Medulla oblongata (tissue), 1 donor: ENCODE data around the gene NR3C2.
"Not testable (repeated sequence)": the region's sequence is repeated elsewhere in the genome, so short reads cannot be mapped to it uniquely, and the experiment has no call there.

ENCODE experiments used
- DNase-seq: peaks from one replicate; pipeline ENCODE4 v3.0.0-alpha.2; 2015; ENCODE audit errors: extremely low spot score

NR3C2 gene

DNA sequence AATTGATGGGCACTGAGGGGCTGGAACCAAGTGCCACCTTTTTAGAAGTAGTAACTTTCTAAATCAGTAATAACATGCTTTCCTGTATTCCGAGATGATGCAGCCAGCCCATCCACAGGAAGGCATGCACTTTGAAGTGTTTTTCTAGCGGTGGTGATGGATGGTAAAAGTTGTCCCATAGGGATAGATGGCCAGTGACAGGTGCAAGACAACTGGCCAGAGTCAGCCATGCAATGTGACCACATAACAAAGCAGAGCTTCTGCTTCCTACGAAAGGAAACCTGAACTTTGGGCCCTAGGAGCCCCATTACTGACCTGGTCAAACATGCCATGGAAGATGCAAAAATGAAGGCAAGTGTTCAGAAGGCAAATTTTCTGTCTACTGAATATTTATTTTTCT lies 72.3 kb downstream of the NR3C2 start:
- no peak for DNase-seq

DNA sequence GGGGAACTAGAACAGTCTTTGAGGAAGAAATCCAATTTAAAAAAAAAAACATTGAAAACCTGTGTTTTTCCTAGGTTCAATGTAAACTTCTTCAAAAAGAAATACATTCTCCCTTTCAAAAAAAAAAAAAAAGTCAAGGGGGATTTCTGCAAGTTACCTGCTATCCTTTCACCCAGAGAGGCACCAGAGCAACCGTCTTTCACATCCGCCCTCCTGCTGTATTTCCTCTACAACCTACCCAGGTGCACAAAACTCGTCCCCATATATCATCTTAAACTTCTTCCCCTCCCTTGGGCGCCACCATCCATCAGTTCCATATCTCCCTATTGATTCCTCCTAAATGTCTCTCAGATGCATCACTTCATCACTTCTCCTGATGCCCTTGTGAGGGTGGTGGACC lies 74.5 kb downstream of the NR3C2 start:
- DNase-seq = no peak

DNA sequence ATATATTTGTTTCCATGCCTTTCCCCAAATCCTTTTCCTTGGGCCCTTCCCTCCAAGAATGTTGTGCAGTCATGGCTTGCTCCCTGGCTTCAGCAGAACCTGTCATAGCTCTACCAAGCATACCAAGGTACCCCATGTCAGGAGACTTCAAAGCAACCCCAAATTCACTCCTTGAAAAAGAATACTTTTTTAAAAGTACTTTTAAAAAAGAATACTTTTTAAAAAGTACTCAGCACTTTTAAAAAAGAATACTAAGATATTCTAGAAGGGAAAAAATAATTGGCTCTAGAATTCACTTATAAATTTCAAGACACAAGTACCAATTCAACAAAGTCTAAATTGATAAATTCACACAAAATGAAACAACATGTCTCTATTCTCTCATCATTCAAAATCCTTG lies 76.0 kb downstream of the NR3C2 start:
- DNase-seq = no peak

DNA sequence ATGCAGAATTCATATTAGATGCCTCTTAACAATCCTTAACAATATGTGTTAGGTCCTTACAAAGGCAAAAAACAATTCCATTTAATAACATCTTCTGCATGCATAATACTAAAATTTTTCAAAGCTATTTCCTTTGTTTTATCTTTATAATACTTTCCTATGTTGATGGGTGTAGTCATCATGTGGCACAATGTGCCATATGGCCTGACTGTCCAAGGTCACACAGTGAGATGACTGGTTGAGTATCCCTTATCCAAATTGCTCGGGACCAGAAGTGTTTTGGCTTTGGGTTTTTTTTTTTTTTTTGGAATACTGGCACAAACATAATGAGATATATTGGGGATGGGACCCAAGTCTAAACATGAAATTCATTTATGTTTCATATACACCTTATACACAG lies 77.7 kb downstream of the NR3C2 start:
- DNase-seq = no peak

DNA sequence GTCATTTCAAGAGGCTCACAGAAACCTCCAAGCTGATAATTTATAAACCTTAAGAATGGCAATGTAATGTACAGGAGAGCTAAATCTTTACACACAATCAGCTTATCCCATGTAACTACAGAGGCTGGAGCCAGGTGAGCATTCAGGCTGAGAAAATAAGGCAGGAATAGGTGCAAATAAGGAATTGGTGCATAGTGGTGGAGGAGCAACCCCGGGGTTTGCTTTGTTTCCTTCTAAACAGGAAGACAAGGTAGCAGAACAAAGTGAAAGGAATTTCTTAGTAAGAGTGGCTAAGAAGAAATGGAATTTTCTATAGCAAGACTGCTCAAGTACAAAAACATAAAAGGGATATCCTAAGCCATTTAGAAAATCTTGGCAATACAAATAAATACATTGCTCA lies 82.4 kb downstream of the NR3C2 start:
- no peak for DNase-seq

DNA sequence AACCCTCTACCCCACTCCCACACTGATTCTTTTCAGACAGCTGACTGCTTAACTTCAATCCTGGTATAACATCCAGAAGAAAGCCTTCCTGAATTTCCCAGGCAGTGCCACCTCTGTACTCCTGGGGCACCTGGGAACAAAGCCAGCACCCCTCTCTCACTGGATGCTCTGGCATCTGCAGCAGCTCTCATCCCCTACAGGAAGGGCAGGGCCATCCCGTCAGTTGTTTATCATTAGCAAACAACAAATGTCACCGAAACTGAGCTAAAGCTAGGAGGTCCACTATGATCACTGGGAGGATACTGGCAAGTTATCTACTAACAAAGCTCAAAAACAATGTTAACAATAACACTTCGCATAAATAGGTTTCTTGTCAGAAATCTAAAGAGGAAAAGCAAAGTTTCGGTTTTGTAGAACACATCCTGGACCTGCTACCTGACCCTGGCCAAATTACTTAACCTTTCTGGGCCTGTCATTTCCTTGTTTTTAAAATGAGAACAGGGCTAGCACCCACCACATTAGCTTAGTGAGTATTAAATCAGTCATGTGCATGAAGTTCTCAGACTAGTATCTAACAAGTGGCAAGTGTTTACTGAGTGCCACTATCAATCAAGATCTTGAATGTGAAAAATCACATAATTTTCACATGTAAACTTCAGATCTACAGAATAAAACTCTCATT lies 86.6 kb downstream of the NR3C2 start:
- DNase-seq = no peak

GRCh38 chr4:148354186-148354585 lies 88.0 kb downstream of the NR3C2 start:
- no peak for DNase-seq

DNA sequence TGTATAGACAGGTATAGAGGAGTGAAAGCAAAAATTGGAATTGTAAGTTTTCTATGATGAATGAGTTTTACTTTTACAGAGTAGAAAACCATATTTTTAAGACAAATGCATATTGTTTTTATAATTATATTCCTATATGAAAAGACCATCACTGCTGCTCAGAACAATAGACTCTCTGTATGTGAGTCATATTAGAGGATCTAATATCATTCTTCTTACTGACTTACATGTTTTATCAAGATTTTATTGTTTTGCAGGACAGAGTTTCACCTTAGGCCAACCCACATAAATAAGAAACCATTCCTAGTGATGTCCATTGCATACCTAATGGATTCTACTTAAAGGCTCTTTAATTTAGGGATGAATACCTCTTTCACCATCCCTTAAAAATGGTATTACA lies 88.6 kb downstream of the NR3C2 start:
- DNase-seq = no peak

DNA sequence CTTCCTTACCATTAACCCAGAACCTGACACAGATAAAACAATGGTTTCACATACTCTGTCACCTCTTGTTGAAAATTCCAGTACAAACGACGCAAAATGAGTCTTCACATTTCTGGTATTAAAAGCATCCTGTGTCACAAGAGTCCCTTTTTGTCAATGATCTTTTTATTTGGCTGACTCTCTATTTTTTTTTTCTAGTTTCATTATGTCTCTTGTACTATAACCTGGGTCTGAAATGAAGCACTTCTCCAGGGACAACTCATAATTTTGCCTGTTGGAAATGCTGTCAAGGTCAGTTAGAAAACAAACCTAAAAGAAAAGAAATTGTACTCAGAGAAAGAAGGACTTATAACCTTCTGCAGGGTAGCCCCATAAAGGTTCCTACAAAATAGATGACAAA lies 93.1 kb downstream of the NR3C2 start:
- DNase-seq = no peak

DNA sequence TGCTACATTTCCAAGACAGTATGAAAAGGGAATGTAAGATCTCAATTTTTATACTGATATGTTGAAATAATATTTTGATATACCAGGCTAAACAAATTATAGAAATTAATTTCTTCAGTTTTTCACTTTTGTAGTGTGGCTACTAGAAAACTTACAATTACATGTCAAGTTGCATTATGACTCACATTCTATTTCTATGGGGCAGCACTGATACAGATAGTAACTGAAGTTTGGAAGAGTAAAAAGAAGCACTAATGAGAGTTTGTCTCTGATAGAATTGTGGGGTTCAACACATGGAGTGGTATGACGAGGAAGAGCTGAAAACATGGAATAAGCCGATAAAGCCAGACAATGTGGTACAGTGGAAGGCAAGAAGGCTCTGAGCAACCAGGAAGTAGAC lies 95.6 kb downstream of the NR3C2 start:
- no peak for DNase-seq

DNA sequence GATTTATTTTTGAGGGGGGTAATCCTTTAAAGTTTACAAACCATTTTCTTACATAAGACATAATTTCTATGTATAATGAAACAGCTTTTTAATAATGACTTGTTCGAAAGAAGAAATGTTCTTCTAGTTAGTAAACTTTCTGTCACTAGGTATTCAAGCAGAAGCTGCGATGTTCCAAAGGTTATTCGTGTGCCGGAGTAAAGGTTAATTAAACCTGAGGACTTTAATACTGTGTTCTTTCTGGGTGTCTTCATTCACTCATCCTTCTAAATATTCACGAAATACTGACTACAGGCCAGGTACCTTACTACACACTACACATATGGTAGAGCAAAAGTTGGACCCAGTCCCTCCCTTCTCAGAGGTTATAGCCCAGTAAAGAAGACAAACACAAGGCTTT lies 96.7 kb downstream of the NR3C2 start:
- no peak for DNase-seq

DNA sequence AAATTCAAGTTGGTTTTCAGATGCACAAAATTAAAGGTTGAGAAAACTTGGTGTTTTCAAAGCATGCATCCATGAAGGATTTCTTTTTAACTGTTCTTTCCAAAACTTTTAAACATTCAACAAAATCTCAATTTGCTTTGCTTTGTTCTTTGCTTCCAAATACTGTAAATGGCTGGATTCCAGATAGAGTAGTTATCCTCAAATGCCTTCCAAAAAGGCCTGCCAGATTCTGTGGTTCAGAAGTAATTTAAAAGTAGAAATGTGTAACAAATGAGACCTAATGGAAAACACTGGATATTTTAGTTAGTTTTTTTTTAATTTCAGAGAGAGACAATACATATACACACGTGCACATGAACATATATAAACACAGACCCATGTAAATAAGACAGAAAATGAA lies 97.3 kb downstream of the NR3C2 start:
- no peak for DNase-seq

DNA sequence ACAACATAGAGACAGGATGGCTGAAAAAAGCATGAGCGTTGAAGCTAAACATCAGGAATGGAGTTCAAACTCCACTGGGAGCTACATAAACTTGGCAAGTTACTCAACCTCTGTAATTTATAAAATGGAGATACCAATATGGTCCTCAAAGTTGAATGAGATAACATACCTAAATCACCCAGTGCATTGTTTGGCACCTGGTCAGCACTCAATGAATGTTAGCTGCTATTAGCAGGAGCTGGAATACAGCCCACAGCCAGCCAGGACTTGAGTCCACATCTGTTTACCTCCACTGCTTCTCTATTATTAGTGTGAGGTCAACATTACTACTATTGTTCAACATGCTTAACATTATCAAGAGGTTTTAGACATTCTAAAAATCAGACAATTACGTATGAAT lies 97.9 kb downstream of the NR3C2 start:
- DNase-seq = no peak

- DNase-seq = no peak
These were observed 100.0 kb downstream of the NR3C2 start for GRCh38 chr4:148341980-148342800.

DNA sequence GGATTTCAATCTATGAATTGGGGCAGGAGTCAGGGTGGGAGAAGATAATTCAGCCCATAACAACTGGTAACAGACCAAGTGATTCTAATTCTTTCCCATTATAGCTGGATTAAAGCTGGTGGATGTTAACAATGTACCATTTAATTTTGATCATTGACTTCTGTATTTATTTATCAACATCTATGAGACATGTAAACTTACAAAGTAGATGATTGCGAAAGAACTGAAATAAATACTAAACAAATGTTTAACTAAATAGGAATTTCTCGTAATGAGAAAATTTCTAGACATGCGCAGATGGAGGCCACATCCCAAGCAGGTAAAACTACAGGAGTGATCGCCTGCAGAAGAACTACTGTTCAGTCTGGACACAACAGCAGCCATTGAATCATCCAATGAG lies 107.1 kb downstream of the NR3C2 start:
- DNase-seq = no peak

DNA sequence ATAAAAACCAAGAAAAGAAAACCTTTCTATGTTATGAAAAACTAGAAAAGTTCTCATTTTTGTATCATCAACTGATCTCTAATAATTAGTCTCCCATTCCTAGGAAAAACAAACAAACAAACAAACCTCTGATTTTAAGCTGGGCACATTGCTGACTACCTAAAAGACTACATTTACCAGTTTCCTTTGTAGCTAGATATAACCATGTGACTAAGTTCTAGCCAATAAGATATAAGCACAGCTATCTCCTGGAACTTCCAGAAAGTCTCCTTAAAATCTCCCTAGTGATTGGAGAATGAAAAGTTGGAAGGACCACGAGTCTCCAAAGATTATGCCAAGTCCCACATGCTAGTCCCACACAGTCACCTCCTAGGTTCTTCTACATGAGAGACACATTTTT lies 108.9 kb downstream of the NR3C2 start:
- no peak for DNase-seq

DNA sequence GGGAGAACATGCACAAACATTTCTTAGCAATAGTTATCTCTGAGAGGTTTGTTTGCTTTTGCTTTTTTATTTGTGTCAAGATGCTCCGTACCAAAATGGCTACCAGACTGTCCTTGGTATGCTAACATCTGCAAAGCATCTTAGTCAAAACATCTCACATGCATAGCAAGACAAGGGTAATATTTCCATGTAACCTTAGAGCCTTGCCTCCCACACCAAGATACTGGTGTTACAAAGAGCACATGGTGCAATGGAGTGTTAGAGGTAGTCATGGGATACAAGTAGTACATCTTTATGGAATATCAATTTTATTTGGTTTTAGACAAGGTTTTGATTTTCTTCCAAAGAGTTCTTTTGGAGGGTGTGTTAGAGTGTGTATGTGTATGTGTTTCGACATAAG lies 109.7 kb downstream of the NR3C2 start:
- DNase-seq = no peak

GRCh38 chr4:148330724-148331123 lies 111.5 kb downstream of the NR3C2 start:
- no peak for DNase-seq

- no peak for DNase-seq
These were observed 112.1 kb downstream of the NR3C2 start for GRCh38 chr4:148330161-148330560.

GRCh38 chr4:148329751-148330150 lies 112.5 kb downstream of the NR3C2 start:
- no peak for DNase-seq

DNA sequence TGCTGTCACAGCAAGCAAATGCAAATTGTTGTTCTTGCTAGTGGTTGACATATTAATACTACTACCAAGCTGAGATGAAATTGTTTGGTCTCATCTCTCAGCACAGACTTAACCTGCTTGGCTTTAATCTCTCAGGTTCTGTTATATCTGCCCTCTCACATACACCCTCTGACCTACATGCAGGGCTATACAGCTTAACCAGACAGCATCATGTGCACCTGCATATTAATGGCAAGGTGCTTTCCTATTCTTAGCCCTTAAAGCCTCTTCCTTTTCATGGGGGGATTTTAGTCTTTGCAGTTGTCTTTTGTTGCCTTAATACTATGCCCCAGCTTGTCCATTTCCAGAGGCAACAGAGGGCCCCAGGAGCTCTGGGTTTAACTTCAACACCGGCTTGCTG lies 114.5 kb downstream of the NR3C2 start:
- DNase-seq = no peak

DNA sequence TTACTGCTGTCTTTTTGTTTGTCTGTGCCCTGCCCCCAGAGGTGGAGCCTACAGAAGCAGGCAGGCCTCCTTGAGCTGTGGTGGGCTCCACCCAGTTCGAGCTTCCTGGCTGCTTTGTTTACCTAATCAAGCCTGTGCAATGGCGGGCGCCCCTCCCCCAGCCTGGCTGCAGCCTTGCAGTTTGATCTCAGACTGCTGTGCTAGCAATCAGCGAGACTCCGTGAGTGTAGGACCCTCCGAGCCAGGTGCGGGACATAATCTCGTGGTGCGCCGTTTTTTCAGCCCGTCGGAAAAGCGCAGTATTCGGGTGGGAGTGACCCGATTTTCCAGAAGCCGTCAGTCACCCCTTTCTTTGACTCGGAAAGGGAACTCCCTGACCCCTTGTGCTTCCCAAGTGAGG lies 118.9 kb downstream of the NR3C2 start:
- DNase-seq = not testable (repeated sequence)

DNA sequence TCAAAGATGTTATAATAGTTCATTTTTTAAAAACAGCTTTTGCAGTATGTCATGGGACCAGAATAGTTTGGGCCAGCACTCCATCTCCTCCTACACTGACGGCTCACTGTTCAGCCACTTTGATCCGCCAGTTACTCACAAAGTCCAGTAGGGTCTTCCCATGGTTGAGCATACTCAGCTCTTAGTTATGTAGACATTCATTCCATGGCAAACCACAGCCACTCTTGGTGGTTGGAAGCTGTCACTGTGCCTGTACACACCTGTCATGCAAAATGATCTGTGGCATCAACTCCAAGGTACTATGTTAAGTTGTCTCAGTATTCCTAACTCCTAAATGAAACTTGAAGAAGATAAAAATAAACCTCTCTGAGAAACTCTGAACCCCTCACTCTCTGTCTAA lies 127.2 kb downstream of the NR3C2 start:
- DNase-seq = no peak
